Activated T-cell treated with anti-CD3 and anti-CD28 coated beads for 1 hour (primary cell): Measurements from ENCODE around the gene OCLN.
"Not testable (repeated sequence)": the region's sequence is repeated elsewhere in the genome, so short reads cannot be mapped to it uniquely, and the experiment has no call there.

Experiments
- DNase-seq: peaks from one replicate; pipeline ENCODE4 v3.0.0-alpha.2; 2020; ENCODE audit warnings: low read depth

The OCLN gene

GRCh38 chr5:69492391-69492922 is at the start of gene OCLN:
OCLN (plus strand) TSS chr5:69492790; CDS start chr5:69504245, 11,455 bp downstream.
- no peak for DNase-seq

- no peak for DNase-seq
These were observed 48.3 kb upstream of the OCLN start for GRCh38 chr5:69444127-69444754.

GRCh38 chr5:69449511-69449910 is 43.1 kb upstream of the OCLN start:
- DNase-seq, result no peak

GRCh38 chr5:69450116-69450515 is 42.5 kb upstream of the OCLN start:
- no peak for DNase-seq

GRCh38 chr5:69450527-69450926 is 42.1 kb upstream of the OCLN start:
- DNase-seq, result not testable (repeated sequence)

GRCh38 chr5:69451941-69452647 is 40.5 kb upstream of the OCLN start:
- no peak for DNase-seq

- not testable (repeated sequence) for DNase-seq
These were observed 39.1 kb upstream of the OCLN start for GRCh38 chr5:69453487-69453886.

- DNase-seq, result no peak
These were observed 37.9 kb upstream of the OCLN start for GRCh38 chr5:69454460-69455249.

GRCh38 chr5:69455428-69455988 is 37.1 kb upstream of the OCLN start:
- not testable (repeated sequence) for DNase-seq

- DNase-seq, result no peak
These were observed 30.4 kb upstream of the OCLN start for GRCh38 chr5:69462170-69462569.

GRCh38 chr5:69466375-69466774 is 26.2 kb upstream of the OCLN start:
- DNase-seq, result not testable (repeated sequence)

GRCh38 chr5:69467442-69468225 is 25.0 kb upstream of the OCLN start:
- DNase-seq, result no peak

- no peak for DNase-seq
These were observed 24.0 kb upstream of the OCLN start for GRCh38 chr5:69468631-69469030.

- DNase-seq, result not testable (repeated sequence)
These were observed 21.1 kb upstream of the OCLN start for GRCh38 chr5:69471516-69471915.

- not testable (repeated sequence) for DNase-seq
These were observed 20.0 kb upstream of the OCLN start for GRCh38 chr5:69472535-69473143.

- DNase-seq, result no peak
These were observed 15.4 kb upstream of the OCLN start for GRCh38 chr5:69477170-69477569.

GRCh38 chr5:69478296-69478695 is 14.3 kb upstream of the OCLN start:
- not testable (repeated sequence) for DNase-seq

- no peak for DNase-seq
These were observed 7.7 kb upstream of the OCLN start for GRCh38 chr5:69484891-69485290.

GRCh38 chr5:69485471-69485870 is 7.1 kb upstream of the OCLN start:
- no peak for DNase-seq

- no peak for DNase-seq
These were observed 3.3 kb upstream of the OCLN start for GRCh38 chr5:69489246-69489645.

GRCh38 chr5:69491027-69491426 is 1.6 kb upstream of the OCLN start:
- no peak for DNase-seq
